A673 (cell line): ENCODE data around the gene ALG6.

ENCODE experiments used
- CTCF ChIP-seq: fragments of 300-800, 200-600 bp; sonication (generic); conservative IDR thresholded peaks from 2 replicates; pipeline ENCODE4 v1.5.1; 2017; ENCODE audit warnings: low read depth, mild to moderate bottlenecking, antibody characterized with exemption, low read length, moderate library complexity, mixed read lengths
- EZH2 ChIP-seq: fragments of 200-600 bp; sonication (generic); IDR thresholded peaks from 2 replicates; pipeline ENCODE4 v1.6.1; 2017; ENCODE audit warnings: borderline replicate concordance, low read depth, mild to moderate bottlenecking, mixed read lengths, antibody characterized with exemption, low read length; ENCODE audit not compliant: poor library complexity, severe bottlenecking

GRCh38 chr1:63362073-63362472 is 5.4 kb upstream of the ALG6 start:
- TF ChIP-seq CTCF (no peak), EZH2 (no peak)
